H9 (cell line): ENCODE data around the gene ATF6. TPM values are rescaled to one million over a fixed set of nuclear protein-coding genes. Genes with fewer than 3 reads are reported as not detected.

Experiments used
- DNase-seq: peaks from one replicate; pipeline ENCODE4 v3.0.0-alpha.2; 2017
- H2AFZ ChIP-seq: one replicate; pipeline ENCODE4 v1.6.1; 2013; ENCODE audit warnings: mild to moderate bottlenecking, low read length, control low read depth, moderate library complexity
- H2AK5ac ChIP-seq: 2 replicates; pipeline ENCODE4 v1.6.1; 2013; ENCODE audit warnings: low read length, control low read depth, mixed read lengths; ENCODE audit not compliant: insufficient read length
- H2BK120ac ChIP-seq: one replicate; pipeline ENCODE4 v1.6.1; 2013; ENCODE audit warnings: low read depth, mild to moderate bottlenecking, low read length, control low read depth, inconsistent platforms; ENCODE audit not compliant: poor library complexity, severe bottlenecking
- H2BK12ac ChIP-seq: 2 replicates; pipeline ENCODE4 v1.6.1; 2013; ENCODE audit warnings: low read length, control low read depth, mixed read lengths, low read depth; ENCODE audit not compliant: insufficient read length
- H2BK15ac ChIP-seq: 2 replicates; pipeline ENCODE4 v1.6.1; 2013; ENCODE audit warnings: low read depth, low read length, control low read depth
- H2BK20ac ChIP-seq: one replicate; pipeline ENCODE4 v1.6.1; 2013; ENCODE audit warnings: low read depth, mild to moderate bottlenecking, low read length, control low read depth, inconsistent platforms; ENCODE audit not compliant: poor library complexity, severe bottlenecking
- H2BK5ac ChIP-seq: 2 replicates; pipeline ENCODE4 v1.6.1; 2013; ENCODE audit warnings: low read length, control low read depth, mixed read lengths; ENCODE audit not compliant: insufficient read length
- H3K14ac ChIP-seq: 2 replicates; pipeline ENCODE4 v1.6.1; 2013; ENCODE audit warnings: low read length, control low read depth; ENCODE audit not compliant: insufficient read depth
- H3K18ac ChIP-seq: 2 replicates; pipeline ENCODE4 v1.6.1; 2013; ENCODE audit warnings: low read depth, mild to moderate bottlenecking, mixed read lengths, low read length, control low read depth; ENCODE audit not compliant: insufficient read length
- H3K23ac ChIP-seq: 2 replicates; pipeline ENCODE4 v1.6.1; 2013; ENCODE audit warnings: low read length, control low read depth, mixed read lengths, low read depth; ENCODE audit not compliant: insufficient read length
- H3K23me2 ChIP-seq: 2 replicates; pipeline ENCODE4 v1.6.1; 2013; ENCODE audit warnings: low read depth, mild to moderate bottlenecking, mixed read lengths, low read length, control low read depth; ENCODE audit not compliant: insufficient read length, poor library complexity, severe bottlenecking
- H3K27ac ChIP-seq: 2 replicates; pipeline ENCODE4 v1.5.1; 2013; ENCODE audit warnings: low read length, control low read depth, mixed read lengths, low read depth; ENCODE audit not compliant: insufficient read length
- H3K27me3 ChIP-seq: 2 replicates; pipeline ENCODE4 v1.6.1; 2013; ENCODE audit warnings: low read length, control low read depth, inconsistent platforms; ENCODE audit not compliant: insufficient read depth
- H3K4ac ChIP-seq: 2 replicates; pipeline ENCODE4 v1.6.1; 2013; ENCODE audit warnings: low read depth, mild to moderate bottlenecking, control low read depth, inconsistent platforms, low read length, moderate library complexity
- H3K4me1 ChIP-seq: 2 replicates; pipeline ENCODE4 v1.6.1; 2013; ENCODE audit warnings: low read length, control low read depth, inconsistent platforms; ENCODE audit not compliant: insufficient read depth
- H3K4me2 ChIP-seq: 2 replicates; pipeline ENCODE4 v1.6.1; 2013; ENCODE audit warnings: low read length, control low read depth, mixed read lengths; ENCODE audit not compliant: insufficient read length, insufficient read depth
- H3K56ac ChIP-seq: 2 replicates; pipeline ENCODE4 v1.6.1; 2013; ENCODE audit warnings: low read depth, mild to moderate bottlenecking, mixed read lengths, low read length, control low read depth; ENCODE audit not compliant: insufficient read length
- H3K79me1 ChIP-seq: 2 replicates; pipeline ENCODE4 v1.6.1; 2013; ENCODE audit warnings: low read depth, mild to moderate bottlenecking, moderate library complexity, low read length, control low read depth, inconsistent platforms; ENCODE audit not compliant: insufficient read depth, poor library complexity, severe bottlenecking
- H3K79me2 ChIP-seq: 2 replicates; pipeline ENCODE4 v1.6.1; 2013; ENCODE audit warnings: low read length, control low read depth, inconsistent platforms; ENCODE audit not compliant: insufficient read depth
- H3K9ac ChIP-seq: 2 replicates; pipeline ENCODE4 v1.6.1; 2013; ENCODE audit warnings: low read length, control low read depth, mixed read lengths; ENCODE audit not compliant: insufficient read length; ENCODE audit errors: extremely low read depth
- H3K9me3 ChIP-seq: one replicate; pipeline ENCODE4 v1.6.1; 2013; ENCODE audit warnings: low read depth, low read length, inconsistent platforms; ENCODE audit not compliant: control insufficient read depth
- H3T11ph ChIP-seq: one replicate; pipeline ENCODE4 v1.6.1; 2013; ENCODE audit warnings: mild to moderate bottlenecking, low read length, control low read depth, inconsistent platforms
- H4K20me1 ChIP-seq: one replicate; pipeline ENCODE4 v1.6.1; 2013; ENCODE audit not compliant: control insufficient read depth, insufficient read length, insufficient read depth
- H4K5ac ChIP-seq: 2 replicates; pipeline ENCODE4 v1.6.1; 2013; ENCODE audit warnings: low read depth, mild to moderate bottlenecking, mixed read lengths, low read length, control low read depth; ENCODE audit not compliant: insufficient read length
- H4K8ac ChIP-seq: replicated peaks from 2 replicates; pipeline ENCODE4 v1.6.1; 2013; ENCODE audit warnings: low read length, control low read depth, mixed read lengths, low read depth; ENCODE audit not compliant: insufficient read length
- H4K91ac ChIP-seq: 2 replicates; pipeline ENCODE4 v1.6.1; 2013; ENCODE audit warnings: low read depth, mild to moderate bottlenecking, moderate library complexity, mixed read lengths, low read length, control low read depth; ENCODE audit not compliant: insufficient read length
- H3K27ac Mint-ChIP-seq, 3 experiments: 2 replicates in 2 of 3; 3 replicates in 1 of 3; pipeline ENCODE4 v1.8.0; 2020 to 2021; ENCODE audit warnings: mixed read lengths in 3 of 3, mild to moderate bottlenecking in 1 of 3, moderate library complexity in 1 of 3
- H3K27me3 Mint-ChIP-seq: 2 replicates; pipeline ENCODE4 v1.8.0; 2021; ENCODE audit warnings: low read depth, mild to moderate bottlenecking, moderate library complexity, mixed read lengths
- H3K36me3 Mint-ChIP-seq, 3 experiments: 2 replicates in 2 of 3; 3 replicates in 1 of 3; pipeline ENCODE4 v1.8.0; 2020 to 2021; ENCODE audit warnings: low read depth in 3 of 3, mixed read lengths in 3 of 3; ENCODE audit not compliant: insufficient read depth in 1 of 3
- H3K4me1 Mint-ChIP-seq, 2 experiments: 2 replicates each; pipeline ENCODE4 v1.8.0; 2020; ENCODE audit warnings: mixed read lengths in 2 of 2
- H3K4me3 Mint-ChIP-seq, 2 experiments: 2 replicates in 1 of 2; 3 replicates in 1 of 2; pipeline ENCODE4 v1.8.0; 2020 to 2021; ENCODE audit warnings: mild to moderate bottlenecking in 2 of 2, mixed read lengths in 2 of 2, moderate library complexity in 1 of 2
- H3K9me3 Mint-ChIP-seq, 2 experiments: 2 replicates in 1 of 2; 3 replicates in 1 of 2; pipeline ENCODE4 v1.8.0; 2020; ENCODE audit warnings: mild to moderate bottlenecking in 2 of 2, mixed read lengths in 2 of 2, moderate library complexity in 1 of 2
- WGBS: extraction: QIAGEN DNeasy Blood & Tissue Kit; methylation state at CpG from one replicate; pipeline ENCODE4 v1.1.7; 2013; ENCODE audit warnings: missing lambda C conversion rate, low lambda C conversion rate, mixed read lengths; ENCODE audit not compliant: insufficient read length; ENCODE audit errors: extremely low coverage; 5-methylcytosine and 5-hydroxymethylcytosine counted together
- total RNA-seq: library from RNA; stranded (reverse); gene quantifications from 2 replicates; pipeline ENCODE4 v1.2.1, GENCODE V29; 2021
- TF ChIP-seq, protein P1 (sequence below): fragments of 200-600 bp; sonication (generic); conservative IDR thresholded peaks from 3 replicates; pipeline ENCODE4 v1.8.0; 2021; ENCODE audit warnings: antibody characterized with exemption, mild to moderate bottlenecking

ATF6 gene
- total RNA-seq, 1 experiment from 2014 or later = 11.2 TPM

GRCh38 chr1:161929137-161929536 is 163.0 kb downstream of the ATF6 start:
- Mint-ChIP-seq H3K36me3 (no peaks in the 10 kb centered on the region), H3K4me3 (no peak overlapping the region), H3K27ac (peak overlapping the region in 1 of 3 experiments; percentile 42; a peak in 1 of 7 replicates), H3K9me3 (no peaks in the 10 kb centered on the region), H3K27me3 (no peaks in the 10 kb centered on the region), H3K4me1 (no peaks in the 10 kb centered on the region)
- Histone ChIP-seq H2BK15ac (no peak overlapping the region), H2BK120ac (no peak overlapping the region), H4K8ac (no peak overlapping the region), H3K18ac (no peak overlapping the region), H3T11ph (no peak overlapping the region), H2BK20ac (no peak overlapping the region), H3K27ac (no peak overlapping the region), H3K79me1 (no peaks in the 10 kb centered on the region), H4K91ac (no peak overlapping the region), H3K9ac (no peak overlapping the region), H3K79me2 (no peaks in the 10 kb centered on the region), H3K4me1 (no peaks in the 10 kb centered on the region), H3K9me3 (no peaks in the 10 kb centered on the region), H2AFZ (no peak overlapping the region), H3K23me2 (no peaks in the 10 kb centered on the region), H3K4me2 (no peak overlapping the region), H3K4ac (no peak overlapping the region), H2BK5ac (no peak overlapping the region), H3K56ac (no peak overlapping the region), H4K5ac (no peak overlapping the region), H2AK5ac (no peak overlapping the region), H3K14ac (no peak overlapping the region), H4K20me1 (no peaks in the 10 kb centered on the region), H3K27me3 (no peaks in the 10 kb centered on the region), H3K23ac (no peak overlapping the region), H2BK12ac (no peak overlapping the region)
- no CpG with 5 or more reads among the region's 1 CpG for WGBS
- no peak for DNase-seq
- TF ChIP-seq, protein P1, sequence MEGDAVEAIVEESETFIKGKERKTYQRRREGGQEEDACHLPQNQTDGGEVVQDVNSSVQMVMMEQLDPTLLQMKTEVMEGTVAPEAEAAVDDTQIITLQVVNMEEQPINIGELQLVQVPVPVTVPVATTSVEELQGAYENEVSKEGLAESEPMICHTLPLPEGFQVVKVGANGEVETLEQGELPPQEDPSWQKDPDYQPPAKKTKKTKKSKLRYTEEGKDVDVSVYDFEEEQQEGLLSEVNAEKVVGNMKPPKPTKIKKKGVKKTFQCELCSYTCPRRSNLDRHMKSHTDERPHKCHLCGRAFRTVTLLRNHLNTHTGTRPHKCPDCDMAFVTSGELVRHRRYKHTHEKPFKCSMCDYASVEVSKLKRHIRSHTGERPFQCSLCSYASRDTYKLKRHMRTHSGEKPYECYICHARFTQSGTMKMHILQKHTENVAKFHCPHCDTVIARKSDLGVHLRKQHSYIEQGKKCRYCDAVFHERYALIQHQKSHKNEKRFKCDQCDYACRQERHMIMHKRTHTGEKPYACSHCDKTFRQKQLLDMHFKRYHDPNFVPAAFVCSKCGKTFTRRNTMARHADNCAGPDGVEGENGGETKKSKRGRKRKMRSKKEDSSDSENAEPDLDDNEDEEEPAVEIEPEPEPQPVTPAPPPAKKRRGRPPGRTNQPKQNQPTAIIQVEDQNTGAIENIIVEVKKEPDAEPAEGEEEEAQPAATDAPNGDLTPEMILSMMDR = no peak
